Tibial artery (tissue), 4 donors: ENCODE data around the gene DOK1.

Source experiments
- DNase-seq, 2 donors: peaks; one replicate each; pipeline ENCODE4 v3.0.0-alpha.2; 2019
- H3K27ac ChIP-seq, 2 donors: fragments of 200-600 bp; sonication (generic) in 1 of 2; 1 replicate in 1 of 2; 2 replicates in 1 of 2; pipeline ENCODE4 v1.5.1; 2018 to 2019; ENCODE audit warnings: mild to moderate bottlenecking in 1 of 2
- H3K27me3 ChIP-seq, 2 donors: fragments of 200-600 bp; sonication (generic) in 1 of 2; one replicate each; pipeline versions ENCODE4 v1.5.1 to v1.6.0; 2016 to 2019
- H3K36me3 ChIP-seq, 3 donors: fragments of 200-600 bp; sonication (generic) in 2 of 3; one replicate each; pipeline ENCODE4 v1.5.1; 2016 to 2019; ENCODE audit warnings: mild to moderate bottlenecking in 2 of 3
- H3K4me1 ChIP-seq, 4 donors: fragments of 200-600 bp; sonication (generic) in 2 of 4; 1 replicate in 3 of 4; 2 replicates in 1 of 4; pipeline ENCODE4 v1.5.1; 2016 to 2019
- H3K4me3 ChIP-seq, 2 donors: fragments of 200-600 bp; sonication (generic) in 1 of 2; 1 replicate in 1 of 2; 2 replicates in 1 of 2; pipeline ENCODE4 v1.5.1; 2018 to 2019; ENCODE audit warnings: mild to moderate bottlenecking in 2 of 2
- H3K9me3 ChIP-seq, 3 donors: fragments of 200-600 bp; sonication (generic) in 1 of 3; one replicate each; pipeline ENCODE4 v1.5.1; 2016 to 2019
- intact Hi-C: fragments of 100-400 bp; cut with DNase I; formaldehyde crosslinking; loops from one replicate; pipeline ENCODE4 v1.15.0; 2023; ENCODE audit warnings: low total_unique reads
- TF ChIP-seq, protein P1 (sequence below), 2 experiments: fragments of 200-600 bp in 1 of 2; fragments of 450-650 bp in 1 of 2; IDR thresholded peaks; one replicate each; pipeline ENCODE4 v1.5.1; 2017 to 2019; ENCODE audit warnings: antibody characterized with exemption in 2 of 2, mild to moderate bottlenecking in 1 of 2, moderate library complexity in 1 of 2

Gene DOK1

GRCh38 chr2:74528600-74529356 is 25.7 kb upstream of the DOK1 start:
- intact Hi-C loops = loop anchor here (5.0 kb wide), 2 partner anchors 46 to 59 kb away; partner anchors contain the start of genes CCDC142 and TTC31
- no peaks in the 10 kb centered on the region for H3K27me3 ChIP-seq
- H3K4me3 ChIP-seq = peak overlapping the region; percentile 78 to 98
- TF ChIP-seq, protein P1, sequence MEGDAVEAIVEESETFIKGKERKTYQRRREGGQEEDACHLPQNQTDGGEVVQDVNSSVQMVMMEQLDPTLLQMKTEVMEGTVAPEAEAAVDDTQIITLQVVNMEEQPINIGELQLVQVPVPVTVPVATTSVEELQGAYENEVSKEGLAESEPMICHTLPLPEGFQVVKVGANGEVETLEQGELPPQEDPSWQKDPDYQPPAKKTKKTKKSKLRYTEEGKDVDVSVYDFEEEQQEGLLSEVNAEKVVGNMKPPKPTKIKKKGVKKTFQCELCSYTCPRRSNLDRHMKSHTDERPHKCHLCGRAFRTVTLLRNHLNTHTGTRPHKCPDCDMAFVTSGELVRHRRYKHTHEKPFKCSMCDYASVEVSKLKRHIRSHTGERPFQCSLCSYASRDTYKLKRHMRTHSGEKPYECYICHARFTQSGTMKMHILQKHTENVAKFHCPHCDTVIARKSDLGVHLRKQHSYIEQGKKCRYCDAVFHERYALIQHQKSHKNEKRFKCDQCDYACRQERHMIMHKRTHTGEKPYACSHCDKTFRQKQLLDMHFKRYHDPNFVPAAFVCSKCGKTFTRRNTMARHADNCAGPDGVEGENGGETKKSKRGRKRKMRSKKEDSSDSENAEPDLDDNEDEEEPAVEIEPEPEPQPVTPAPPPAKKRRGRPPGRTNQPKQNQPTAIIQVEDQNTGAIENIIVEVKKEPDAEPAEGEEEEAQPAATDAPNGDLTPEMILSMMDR (IDR thresholded peaks at IDR 0.05) = no peak
- peaks cover 0 to 28% (median 25%) of the 10 kb centered on the region in 4 donors for H3K4me1 ChIP-seq
- H3K9me3 ChIP-seq = no peaks in the 10 kb centered on the region
- H3K36me3 ChIP-seq = peaks cover 21 to 50% (median 34%) of the 10 kb centered on the region in 3 donors
- DNase-seq = no peak
- H3K27ac ChIP-seq = peak overlapping the region; percentile 86

DNA sequence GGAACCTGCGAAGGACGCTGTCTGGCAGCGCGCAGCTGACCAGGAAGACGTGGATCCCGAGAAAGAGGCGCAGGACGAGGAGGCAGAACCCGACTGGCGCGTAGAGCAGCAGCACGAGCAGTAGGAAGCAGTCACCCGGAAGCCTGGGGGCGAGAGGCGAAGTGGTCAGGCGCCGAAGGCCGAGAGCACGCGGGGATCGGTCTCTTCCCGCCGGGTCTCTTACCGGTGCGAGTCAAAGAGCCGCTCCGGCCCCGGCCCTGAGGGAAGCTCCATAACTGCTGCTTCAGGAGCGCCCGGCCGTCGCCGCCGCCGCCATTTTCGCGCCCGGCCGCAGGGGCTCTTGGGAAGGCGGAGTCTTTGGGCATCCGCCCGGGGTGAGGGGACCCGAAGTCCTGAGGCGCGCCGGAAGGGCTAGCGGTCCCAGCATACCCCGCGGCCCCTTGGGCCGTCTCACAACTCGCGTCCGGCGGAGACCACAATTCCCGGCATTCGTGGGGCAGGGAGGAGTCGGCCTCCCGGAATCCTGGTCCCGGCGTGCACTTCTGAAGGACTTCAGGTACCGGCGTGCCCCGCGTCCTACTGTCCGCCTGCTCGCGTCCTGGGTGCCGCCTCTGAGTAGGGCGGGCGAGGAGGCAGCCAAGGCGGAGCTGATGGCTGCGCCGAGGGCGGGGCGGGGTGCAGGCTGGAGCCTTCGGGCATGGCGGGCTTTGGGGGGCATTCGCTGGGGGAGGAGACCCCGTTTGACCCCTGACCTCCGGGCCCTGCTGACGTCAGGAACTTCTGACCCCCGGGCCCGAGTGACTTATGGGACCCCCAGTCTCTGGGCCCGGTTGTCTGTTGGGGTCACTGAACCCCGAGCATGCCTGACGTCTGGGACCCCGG is 24.9 kb upstream of the DOK1 start, which contains the start of the genes AUP1 and HTRA2:
TSS of gene AUP1 (minus strand) at position 350 of the 882 bp plus-strand sequence. CDS start at position 273, 77 bp downstream.
TSS of gene HTRA2 (plus strand) at position 577 of the 882 bp plus-strand sequence. CDS start at position 651, 74 bp downstream.
- Histone ChIP-seq H3K27ac (peak within 1 kb of the TSS; percentile 86), H3K9me3 (no peaks in the 10 kb centered on the region), H3K36me3 (peaks cover 21 to 56% (median 34%) of the 10 kb centered on the region in 3 donors), H3K27me3 (no peaks in the 10 kb centered on the region), H3K4me1 (peaks cover 0 to 28% (median 25%) of the 10 kb centered on the region in 4 donors), H3K4me3 (peak within 1 kb of the TSS; percentile 78 to 98)
- intact Hi-C loops = loop anchor here (5.0 kb wide), 2 partner anchors 47 to 58 kb away; partner anchors contain the start of genes CCDC142 and TTC31
- TF ChIP-seq, protein P1 (IDR thresholded peaks at IDR 0.05) = peak in 1 of 2 experiments; percentile 26
- peak; percentile 98 to 99 for DNase-seq

DNA sequence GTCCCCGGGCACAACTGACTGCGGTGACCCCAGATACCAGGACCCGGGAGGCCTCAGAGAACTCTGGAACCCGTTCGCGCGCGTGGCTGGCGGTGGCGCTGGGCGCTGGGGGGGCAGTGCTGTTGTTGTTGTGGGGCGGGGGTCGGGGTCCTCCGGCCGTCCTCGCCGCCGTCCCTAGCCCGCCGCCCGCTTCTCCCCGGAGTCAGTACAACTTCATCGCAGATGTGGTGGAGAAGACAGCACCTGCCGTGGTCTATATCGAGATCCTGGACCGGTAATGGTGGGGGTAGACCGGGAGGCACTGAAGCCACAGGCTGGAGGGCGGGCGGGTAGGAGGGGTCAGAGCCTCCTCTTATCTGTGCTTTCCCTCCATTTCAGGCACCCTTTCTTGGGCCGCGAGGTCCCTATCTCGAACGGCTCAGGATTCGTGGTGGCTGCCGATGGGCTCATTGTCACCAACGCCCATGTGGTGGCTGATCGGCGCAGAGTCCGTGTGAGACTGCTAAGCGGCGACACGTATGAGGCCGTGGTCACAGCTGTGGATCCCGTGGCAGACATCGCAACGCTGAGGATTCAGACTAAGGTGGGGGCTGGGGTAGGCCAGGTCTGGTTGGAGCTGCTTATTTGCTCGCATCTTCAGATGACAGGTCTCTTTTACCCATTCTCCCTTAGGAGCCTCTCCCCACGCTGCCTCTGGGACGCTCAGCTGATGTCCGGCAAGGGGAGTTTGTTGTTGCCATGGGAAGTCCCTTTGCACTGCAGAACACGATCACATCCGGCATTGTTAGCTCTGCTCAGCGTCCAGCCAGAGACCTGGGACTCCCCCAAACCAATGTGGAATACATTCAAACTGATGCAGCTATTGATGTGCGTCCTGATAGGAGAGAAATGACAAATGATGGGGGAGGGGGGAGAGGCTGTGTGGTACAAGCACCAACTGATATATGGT is 24.0 kb upstream of the DOK1 start:
- Histone ChIP-seq H3K27me3 (no peaks in the 10 kb centered on the region), H3K36me3 (peaks cover 21 to 52% (median 34%) of the 10 kb centered on the region in 3 donors), H3K4me3 (peak overlapping the region; percentile 78 to 98), H3K9me3 (no peaks in the 10 kb centered on the region), H3K27ac (peak overlapping the region; percentile 86), H3K4me1 (peaks cover 0 to 28% (median 25%) of the 10 kb centered on the region in 4 donors)
- TF ChIP-seq, protein P1 (IDR thresholded peaks at IDR 0.05) = no peak
- peak in 1 of 2 donors; percentile 45 for DNase-seq
- intact Hi-C loops = no loop called here

DNA sequence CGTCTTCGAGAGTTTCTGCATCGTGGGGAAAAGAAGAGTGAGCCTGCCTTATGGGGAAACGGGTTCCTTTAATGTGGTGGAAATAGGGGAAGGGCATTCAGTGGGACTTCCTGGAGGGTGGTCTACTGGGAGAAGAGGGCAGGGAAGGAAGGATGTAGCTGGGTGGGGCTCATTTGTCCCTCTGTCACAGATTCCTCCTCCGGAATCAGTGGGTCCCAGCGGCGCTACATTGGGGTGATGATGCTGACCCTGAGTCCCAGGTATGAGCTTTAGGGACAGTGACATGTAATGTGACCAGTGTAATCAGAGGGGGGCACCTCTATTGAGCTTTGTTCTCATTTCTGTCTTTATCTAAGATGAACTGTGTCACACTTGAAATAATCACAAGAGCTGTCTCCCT is 22.9 kb upstream of the DOK1 start:
- intact Hi-C loops = no loop called here
- H3K4me1 ChIP-seq = peaks cover 0 to 28% (median 25%) of the 10 kb centered on the region in 4 donors

More for the DNA sequence above, 22.9 kb upstream of the DOK1 start:
- TF ChIP-seq, protein P1 (IDR thresholded peaks at IDR 0.05) = no peak
- H3K36me3 ChIP-seq = peaks cover 13 to 41% (median 24%) of the 10 kb centered on the region in 3 donors
- DNase-seq = no peak
- H3K27me3 ChIP-seq = no peaks in the 10 kb centered on the region
- no peak overlapping the region for H3K27ac ChIP-seq
- H3K4me3 ChIP-seq = no peak overlapping the region
- H3K9me3 ChIP-seq = no peaks in the 10 kb centered on the region
